Uterus (tissue), 2 donors: ENCODE results near the gene ENOX2.

Source experiments
- CTCF ChIP-seq, 4 experiments: fragments of 200-600 bp in 2 of 4; fragments of 450-650 bp in 2 of 4; sonication (generic) in 2 of 4; IDR thresholded peaks; one replicate each; pipeline ENCODE4 v1.5.1; 2016 to 2019; ENCODE audit warnings: antibody characterized with exemption in 4 of 4, mild to moderate bottlenecking in 2 of 4, moderate library complexity in 1 of 4
- POLR2A ChIP-seq, 2 donors: fragments of 450-650 bp; IDR thresholded peaks; one replicate each; pipeline ENCODE4 v1.6.1; 2016; ENCODE audit warnings: antibody characterized with exemption in 2 of 2, mild to moderate bottlenecking in 1 of 2, moderate library complexity in 1 of 2

DNA sequence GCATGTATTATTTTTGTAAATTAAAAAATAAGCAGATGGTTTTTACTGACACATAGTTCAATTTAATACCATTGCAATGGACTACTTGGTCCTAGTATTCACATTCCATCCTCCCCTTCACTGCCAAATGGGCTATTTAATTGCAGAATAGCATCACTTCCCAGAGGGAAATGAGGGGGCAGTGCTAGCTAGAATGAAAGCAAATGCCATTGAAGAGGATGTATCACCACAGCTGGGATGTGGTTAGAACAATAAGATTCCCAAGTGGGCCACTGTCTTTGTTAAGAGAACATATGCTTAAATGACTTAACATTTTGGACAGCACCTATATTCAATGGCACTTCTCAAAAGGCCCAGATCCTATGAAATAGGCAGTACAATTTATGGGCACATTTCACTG, 276.5 kb downstream of the ENOX2 start:
- no peak for TF ChIP-seq CTCF (IDR thresholded peaks at IDR 0.05)
- no peak for TF ChIP-seq POLR2A (IDR thresholded peaks at IDR 0.05)
